ENCODE results near the gene CDK4. TPM values are rescaled to one million over a fixed set of nuclear protein-coding genes. Genes with fewer than 3 reads are reported as not detected.

Gene CDK4
- total RNA-seq, 1 donor from 2014 or later: 257 TPM

DNA sequence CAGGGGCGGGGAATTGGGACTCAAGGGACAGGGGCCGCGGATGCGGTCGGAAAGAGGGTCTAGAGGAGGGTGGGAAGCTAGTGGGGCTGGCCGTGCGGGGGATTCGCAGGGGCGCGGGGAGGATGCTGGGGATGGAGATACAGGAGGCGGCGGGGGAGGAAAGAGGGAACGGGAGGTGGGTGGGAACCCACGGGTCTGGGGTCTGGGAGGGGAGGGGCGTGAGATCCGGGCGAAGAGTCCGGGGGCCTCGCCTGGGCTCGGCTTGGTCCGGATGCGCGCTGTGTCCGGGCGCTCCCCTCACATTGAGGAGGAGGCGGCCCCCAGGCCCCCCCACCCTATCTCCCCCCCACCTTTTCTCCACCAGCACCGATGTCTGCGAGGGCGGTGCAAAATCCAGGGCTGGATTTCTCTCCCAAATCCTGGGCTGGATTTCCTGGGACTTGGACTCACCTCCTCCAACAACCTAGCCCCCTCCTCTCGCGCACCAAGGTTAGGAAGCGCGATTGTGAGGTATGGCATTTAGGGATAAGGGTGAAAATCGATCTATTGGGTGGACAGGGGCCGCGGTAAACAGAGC is 13.4 kb downstream of the CDK4 start, which contains the start of gene AGAP2:
Gene AGAP2, minus strand, starts transcription at position 82 of the 577 bp plus-strand sequence. CDS start 496 bp downstream, outside the sequence.
- TF ChIP-seq, protein P1, sequence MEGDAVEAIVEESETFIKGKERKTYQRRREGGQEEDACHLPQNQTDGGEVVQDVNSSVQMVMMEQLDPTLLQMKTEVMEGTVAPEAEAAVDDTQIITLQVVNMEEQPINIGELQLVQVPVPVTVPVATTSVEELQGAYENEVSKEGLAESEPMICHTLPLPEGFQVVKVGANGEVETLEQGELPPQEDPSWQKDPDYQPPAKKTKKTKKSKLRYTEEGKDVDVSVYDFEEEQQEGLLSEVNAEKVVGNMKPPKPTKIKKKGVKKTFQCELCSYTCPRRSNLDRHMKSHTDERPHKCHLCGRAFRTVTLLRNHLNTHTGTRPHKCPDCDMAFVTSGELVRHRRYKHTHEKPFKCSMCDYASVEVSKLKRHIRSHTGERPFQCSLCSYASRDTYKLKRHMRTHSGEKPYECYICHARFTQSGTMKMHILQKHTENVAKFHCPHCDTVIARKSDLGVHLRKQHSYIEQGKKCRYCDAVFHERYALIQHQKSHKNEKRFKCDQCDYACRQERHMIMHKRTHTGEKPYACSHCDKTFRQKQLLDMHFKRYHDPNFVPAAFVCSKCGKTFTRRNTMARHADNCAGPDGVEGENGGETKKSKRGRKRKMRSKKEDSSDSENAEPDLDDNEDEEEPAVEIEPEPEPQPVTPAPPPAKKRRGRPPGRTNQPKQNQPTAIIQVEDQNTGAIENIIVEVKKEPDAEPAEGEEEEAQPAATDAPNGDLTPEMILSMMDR (IDR thresholded peaks at IDR 0.05; ENCODE audit: insufficient read depth, low read length, poor library complexity, severe bottlenecking): no peak
- no peak for DNase-seq (ENCODE audit: low read depth)
- Histone ChIP-seq H3K36me3 (ENCODE audit: control insufficient read depth, insufficient read depth, low read length) (no peaks in the 10 kb centered on the region), H3K27me3 (ENCODE audit: control insufficient read depth, insufficient read depth, low read length) (peaks cover 82% of the 10 kb centered on the region), H3K4me3 (ENCODE audit: low read depth, low read length) (no peak within 1 kb of the TSS)

DNA sequence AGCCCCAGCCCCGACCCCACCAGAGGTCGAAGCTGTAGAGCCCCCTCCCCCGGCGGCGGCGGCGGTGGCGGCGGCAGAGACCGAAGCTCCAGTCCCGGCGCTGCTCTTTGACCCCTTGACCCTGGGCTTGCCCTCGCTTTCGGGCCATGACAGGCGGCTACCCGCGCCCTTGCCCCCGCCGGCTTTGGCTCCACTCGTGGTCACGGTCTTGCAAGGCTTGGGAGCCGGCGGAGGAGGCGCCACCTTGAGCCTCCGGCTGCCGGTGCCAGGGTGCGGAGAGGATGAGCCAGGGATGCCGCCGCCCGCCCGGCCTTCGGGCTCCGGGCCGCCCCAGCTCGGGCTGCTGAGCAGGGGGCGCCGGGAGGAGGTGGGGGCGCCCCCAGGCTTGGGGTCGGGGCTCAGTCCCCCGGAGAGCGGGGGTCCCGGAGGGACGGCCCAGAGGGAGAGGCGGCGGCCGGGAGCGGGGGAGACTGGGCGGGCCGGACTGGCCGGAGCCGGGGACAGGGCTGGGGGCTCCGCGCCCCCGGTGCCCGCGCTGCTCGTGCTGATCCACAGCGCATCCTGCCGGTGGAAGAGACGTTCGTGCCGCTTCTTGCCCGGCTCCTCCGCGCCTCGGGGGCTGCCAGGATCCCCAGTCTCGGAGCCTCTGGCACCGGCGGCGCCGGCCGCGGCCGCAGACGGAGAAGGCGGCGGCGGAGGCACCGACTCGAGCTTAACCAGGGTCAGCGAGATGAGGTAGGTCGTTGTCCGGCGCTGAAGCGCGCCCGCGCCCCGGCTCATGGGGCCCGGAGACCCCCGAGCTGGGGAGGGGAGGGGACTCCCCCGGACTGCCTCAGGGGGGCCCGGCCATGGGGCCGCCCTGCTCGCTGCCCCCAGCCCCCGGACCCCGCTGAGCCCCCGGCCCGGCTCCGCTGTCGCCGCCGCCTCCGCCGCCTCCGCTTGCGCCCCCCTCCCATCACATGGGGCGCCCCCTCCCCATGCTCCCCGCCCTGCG is 14.3 kb downstream of the CDK4 start:
- H3K36me3 ChIP-seq (ENCODE audit: control insufficient read depth, insufficient read depth, low read length): no peaks in the 10 kb centered on the region
- TF ChIP-seq, protein P1 (IDR thresholded peaks at IDR 0.05; ENCODE audit: insufficient read depth, low read length, poor library complexity, severe bottlenecking): peak; percentile 5
- DNase-seq (ENCODE audit: low read depth): no peak
- H3K27me3 ChIP-seq (ENCODE audit: control insufficient read depth, insufficient read depth, low read length): peaks cover 91% of the 10 kb centered on the region
- no peak overlapping the region for H3K4me3 ChIP-seq (ENCODE audit: low read depth, low read length)

DNA sequence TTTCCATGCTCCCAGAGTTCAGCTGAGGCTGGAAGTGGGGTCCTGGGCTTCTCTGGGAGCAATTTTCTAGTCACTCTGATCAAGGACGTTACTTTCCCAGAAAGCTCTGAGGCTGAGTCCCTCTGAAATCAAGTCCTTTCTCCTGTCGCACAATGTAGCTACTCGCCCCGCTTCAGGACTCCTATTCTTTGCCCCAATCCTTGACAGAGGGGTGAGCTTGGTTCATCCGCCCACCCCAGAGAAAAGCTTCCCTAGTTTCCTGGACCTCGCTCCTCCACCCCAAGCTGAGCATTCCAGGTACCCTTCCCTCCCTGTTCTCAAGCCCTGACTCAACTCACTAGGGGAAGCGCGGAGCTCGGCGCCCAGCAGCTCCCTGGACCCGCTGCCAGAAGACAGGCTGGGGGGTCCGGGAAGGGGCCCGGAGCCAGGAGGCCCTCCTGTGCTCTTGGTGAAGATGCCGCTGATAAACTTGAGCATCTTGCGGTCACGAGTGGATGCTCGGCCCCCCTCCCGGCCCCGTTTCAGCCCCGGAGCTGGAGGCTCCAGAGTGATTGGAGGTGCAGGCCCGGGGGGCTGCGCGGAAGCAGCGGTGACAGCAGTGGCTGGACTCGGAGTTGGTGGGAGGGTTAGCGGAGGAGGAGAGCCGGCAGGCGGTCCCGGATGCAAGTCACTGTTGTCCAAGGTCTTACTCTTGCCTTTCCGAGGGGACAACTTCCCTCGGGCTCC is 15.2 kb downstream of the CDK4 start:
- H3K4me3 ChIP-seq (ENCODE audit: low read depth, low read length): no peak overlapping the region
- TF ChIP-seq, protein P1 (IDR thresholded peaks at IDR 0.05; ENCODE audit: insufficient read depth, low read length, poor library complexity, severe bottlenecking): no peak
- H3K36me3 ChIP-seq (ENCODE audit: control insufficient read depth, insufficient read depth, low read length): no peaks in the 10 kb centered on the region
- DNase-seq (ENCODE audit: low read depth): no peak
- peaks cover 95% of the 10 kb centered on the region for H3K27me3 ChIP-seq (ENCODE audit: control insufficient read depth, insufficient read depth, low read length)

DNA sequence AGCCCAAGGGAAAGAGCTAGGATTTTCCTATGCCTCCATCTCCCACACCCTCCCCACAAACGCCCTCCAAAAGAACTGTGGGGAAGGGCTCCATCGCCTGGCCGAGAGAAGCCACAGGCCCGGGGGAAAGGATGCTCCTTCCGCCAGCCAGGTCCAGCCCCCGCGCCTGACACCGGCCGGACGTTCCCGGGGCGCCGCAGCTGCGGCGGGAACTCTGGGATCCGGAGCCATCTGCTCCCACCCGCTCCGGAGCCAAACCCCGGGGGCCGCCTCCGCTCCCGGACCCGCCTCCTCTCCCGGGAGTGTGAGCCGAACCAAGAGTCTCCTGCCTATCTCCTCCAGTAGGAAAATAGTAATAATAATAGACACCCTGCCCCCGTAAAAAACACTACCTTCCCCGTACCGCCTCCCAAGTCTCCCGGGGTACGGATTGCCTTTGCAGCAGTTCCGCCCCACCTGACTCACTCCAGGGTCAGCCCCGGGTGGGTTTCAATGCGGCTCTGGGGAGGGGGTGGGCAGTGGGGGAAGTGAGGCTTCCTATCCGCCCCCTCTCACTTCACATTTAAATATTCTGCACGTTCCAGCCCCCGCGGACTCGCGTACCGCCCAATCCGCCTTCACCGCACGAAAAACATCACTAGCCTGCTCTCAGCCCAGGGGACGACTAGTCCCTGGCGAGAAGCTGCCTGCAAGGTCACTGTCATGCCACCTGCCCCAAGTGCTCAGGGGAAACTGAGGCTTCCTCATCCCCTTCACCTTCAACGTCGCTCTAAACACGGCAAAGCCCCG is 16.0 kb downstream of the CDK4 start:
- TF ChIP-seq, protein P1 (IDR thresholded peaks at IDR 0.05; ENCODE audit: insufficient read depth, low read length, poor library complexity, severe bottlenecking): peak; percentile 44
- Histone ChIP-seq H3K36me3 (ENCODE audit: control insufficient read depth, insufficient read depth, low read length) (no peaks in the 10 kb centered on the region), H3K27me3 (ENCODE audit: control insufficient read depth, insufficient read depth, low read length) (peaks cover 93% of the 10 kb centered on the region), H3K4me3 (ENCODE audit: low read depth, low read length) (no peak overlapping the region)
- DNase-seq (ENCODE audit: low read depth): no peak

DNA sequence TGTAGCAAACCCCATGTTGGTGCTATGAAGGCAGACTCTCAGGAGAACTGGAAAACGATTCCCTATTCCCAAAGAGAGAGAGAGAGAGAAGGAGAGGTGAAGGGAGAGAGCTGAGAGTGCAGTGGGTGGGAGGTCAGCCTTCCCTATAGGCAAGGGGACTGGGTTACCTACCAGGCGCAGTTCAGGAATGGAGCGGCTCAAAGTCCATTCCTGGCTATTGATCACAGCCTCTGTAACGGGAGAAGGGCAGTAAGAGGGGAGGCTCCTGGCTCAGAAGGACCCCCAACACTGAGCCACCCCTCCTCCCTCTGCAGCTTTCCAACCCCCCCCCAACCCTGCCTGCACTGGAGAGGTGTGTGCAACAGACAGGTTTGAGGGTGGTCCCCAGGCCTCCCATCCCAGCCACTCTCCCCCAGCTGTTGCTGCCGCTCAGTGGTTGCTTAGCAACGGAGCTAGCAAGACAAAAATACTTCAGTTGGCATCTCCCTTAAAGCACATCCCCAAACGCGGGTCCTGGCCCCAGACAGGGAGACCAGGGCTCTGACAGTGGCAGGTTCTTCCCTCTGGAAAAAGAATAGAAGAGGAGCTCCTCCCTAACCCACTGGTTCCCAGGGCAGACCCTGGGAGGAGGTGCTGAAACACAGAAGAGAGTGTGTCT is 16.8 kb downstream of the CDK4 start:
- Histone ChIP-seq H3K4me3 (ENCODE audit: low read depth, low read length) (no peak overlapping the region), H3K36me3 (ENCODE audit: control insufficient read depth, insufficient read depth, low read length) (no peaks in the 10 kb centered on the region), H3K27me3 (ENCODE audit: control insufficient read depth, insufficient read depth, low read length) (peaks cover 88% of the 10 kb centered on the region)
- DNase-seq (ENCODE audit: low read depth): no peak
- TF ChIP-seq, protein P1 (IDR thresholded peaks at IDR 0.05; ENCODE audit: insufficient read depth, low read length, poor library complexity, severe bottlenecking): no peak

Measured in kidney epithelial cell (primary cell).